ENCODE measurements around the gene CCHCR1. TPM values are rescaled to one million over a fixed set of nuclear protein-coding genes. Genes with fewer than 3 reads are reported as not detected.
A peak's percentile ranks its signal among the peaks of the same experiment; 100 is the strongest.

CCHCR1 gene
- total and polyA plus RNA-seq, 9 of the 15 experiments (the other 6 are each of a cell fraction or from before 2014, with no cell fraction given), result 1.2 to 47.3 (median 32.0) TPM

DNA sequence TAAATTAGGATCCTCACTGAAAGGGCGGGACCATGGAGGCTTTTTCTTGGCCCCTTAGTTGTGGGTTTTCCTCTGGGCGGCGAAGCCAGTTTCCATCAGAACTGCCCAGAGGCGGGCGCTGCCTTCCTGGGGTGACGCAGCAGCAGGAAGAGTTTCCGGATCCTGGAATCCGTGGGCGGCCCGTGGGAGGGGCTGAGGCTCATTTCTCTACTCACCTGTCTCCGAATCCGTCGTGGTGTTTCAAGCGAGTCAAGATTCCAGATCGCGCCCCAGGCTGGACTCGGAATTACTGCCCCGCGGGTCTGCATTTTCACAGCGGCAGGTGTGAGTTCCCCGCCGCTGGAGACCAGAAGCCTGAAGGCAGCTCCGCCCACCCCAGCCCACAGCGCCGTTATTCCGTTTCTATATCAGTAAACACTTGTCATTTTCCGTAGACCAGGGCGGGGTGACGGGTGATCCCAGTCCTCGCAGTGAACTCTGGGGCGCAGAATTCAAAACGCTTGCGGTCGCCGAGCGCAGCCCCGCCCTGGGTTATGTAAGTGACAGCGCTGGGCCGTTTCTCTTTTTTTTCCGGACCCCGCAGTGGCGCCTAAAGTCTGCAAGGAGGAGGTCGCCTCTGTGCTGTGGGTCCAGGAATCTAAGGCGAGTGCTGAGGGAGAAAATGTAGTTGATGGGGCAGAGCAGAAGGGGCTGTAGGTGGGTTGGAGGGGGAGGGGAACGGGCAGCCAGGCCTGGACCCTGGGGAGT, 40.1 kb upstream of the CCHCR1 start (continued):
- TF ChIP-seq JUND (IDR thresholded peaks at IDR 0.05; ENCODE audit: borderline replicate concordance, low read depth, low read length), result peak; percentile 62; the same call in 1 of the 2 replicates
- peak; percentile 60; the same call in 1 of the 3 replicates for TF ChIP-seq JUND (tag; IDR thresholded peaks at IDR 0.05; ENCODE audit: borderline replicate concordance, low read depth, low read length)
- TF ChIP-seq ZNF384 (IDR thresholded peaks at IDR 0.05; ENCODE audit: low read depth, low read length), result peak; percentile 85
- TF ChIP-seq, protein P1, sequence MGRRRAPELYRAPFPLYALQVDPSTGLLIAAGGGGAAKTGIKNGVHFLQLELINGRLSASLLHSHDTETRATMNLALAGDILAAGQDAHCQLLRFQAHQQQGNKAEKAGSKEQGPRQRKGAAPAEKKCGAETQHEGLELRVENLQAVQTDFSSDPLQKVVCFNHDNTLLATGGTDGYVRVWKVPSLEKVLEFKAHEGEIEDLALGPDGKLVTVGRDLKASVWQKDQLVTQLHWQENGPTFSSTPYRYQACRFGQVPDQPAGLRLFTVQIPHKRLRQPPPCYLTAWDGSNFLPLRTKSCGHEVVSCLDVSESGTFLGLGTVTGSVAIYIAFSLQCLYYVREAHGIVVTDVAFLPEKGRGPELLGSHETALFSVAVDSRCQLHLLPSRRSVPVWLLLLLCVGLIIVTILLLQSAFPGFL (CRISPR knock-in tag; IDR thresholded peaks at IDR 0.05), result no peak
- TF ChIP-seq RBFOX2 (IDR thresholded peaks at IDR 0.05; ENCODE audit: low read depth, low read length), result peak; percentile 92
- peak; percentile 86 for TF ChIP-seq MEIS2 (IDR thresholded peaks at IDR 0.05; ENCODE audit: partially characterized antibody)
- TF ChIP-seq KLF1 (tag; IDR thresholded peaks at IDR 0.05), result peak; percentile 83; the same call in 1 of the 2 replicates
- TF ChIP-seq, protein P2, sequence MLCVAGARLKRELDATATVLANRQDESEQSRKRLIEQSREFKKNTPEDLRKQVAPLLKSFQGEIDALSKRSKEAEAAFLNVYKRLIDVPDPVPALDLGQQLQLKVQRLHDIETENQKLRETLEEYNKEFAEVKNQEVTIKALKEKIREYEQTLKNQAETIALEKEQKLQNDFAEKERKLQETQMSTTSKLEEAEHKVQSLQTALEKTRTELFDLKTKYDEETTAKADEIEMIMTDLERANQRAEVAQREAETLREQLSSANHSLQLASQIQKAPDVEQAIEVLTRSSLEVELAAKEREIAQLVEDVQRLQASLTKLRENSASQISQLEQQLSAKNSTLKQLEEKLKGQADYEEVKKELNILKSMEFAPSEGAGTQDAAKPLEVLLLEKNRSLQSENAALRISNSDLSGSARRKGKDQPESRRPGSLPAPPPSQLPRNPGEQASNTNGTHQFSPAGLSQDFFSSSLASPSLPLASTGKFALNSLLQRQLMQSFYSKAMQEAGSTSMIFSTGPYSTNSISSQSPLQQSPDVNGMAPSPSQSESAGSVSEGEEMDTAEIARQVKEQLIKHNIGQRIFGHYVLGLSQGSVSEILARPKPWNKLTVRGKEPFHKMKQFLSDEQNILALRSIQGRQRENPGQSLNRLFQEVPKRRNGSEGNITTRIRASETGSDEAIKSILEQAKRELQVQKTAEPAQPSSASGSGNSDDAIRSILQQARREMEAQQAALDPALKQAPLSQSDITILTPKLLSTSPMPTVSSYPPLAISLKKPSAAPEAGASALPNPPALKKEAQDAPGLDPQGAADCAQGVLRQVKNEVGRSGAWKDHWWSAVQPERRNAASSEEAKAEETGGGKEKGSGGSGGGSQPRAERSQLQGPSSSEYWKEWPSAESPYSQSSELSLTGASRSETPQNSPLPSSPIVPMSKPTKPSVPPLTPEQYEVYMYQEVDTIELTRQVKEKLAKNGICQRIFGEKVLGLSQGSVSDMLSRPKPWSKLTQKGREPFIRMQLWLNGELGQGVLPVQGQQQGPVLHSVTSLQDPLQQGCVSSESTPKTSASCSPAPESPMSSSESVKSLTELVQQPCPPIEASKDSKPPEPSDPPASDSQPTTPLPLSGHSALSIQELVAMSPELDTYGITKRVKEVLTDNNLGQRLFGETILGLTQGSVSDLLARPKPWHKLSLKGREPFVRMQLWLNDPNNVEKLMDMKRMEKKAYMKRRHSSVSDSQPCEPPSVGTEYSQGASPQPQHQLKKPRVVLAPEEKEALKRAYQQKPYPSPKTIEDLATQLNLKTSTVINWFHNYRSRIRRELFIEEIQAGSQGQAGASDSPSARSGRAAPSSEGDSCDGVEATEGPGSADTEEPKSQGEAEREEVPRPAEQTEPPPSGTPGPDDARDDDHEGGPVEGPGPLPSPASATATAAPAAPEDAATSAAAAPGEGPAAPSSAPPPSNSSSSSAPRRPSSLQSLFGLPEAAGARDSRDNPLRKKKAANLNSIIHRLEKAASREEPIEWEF (CRISPR knock-in tag; IDR thresholded peaks at IDR 0.05), result no peak
- 0 out of 2 replicates have a peak, but pooled peaks have one; percentile 61 for TF ChIP-seq MTA3 (IDR thresholded peaks at IDR 0.05; ENCODE audit: borderline replicate concordance)
- TF ChIP-seq NR2C2 (CRISPR knock-in tag; IDR thresholded peaks at IDR 0.05), result no peak
- peak; percentile 79; the same call in 1 of the 2 replicates for TF ChIP-seq NR2C2 (tag; IDR thresholded peaks at IDR 0.05)
- TF ChIP-seq, protein P3, sequence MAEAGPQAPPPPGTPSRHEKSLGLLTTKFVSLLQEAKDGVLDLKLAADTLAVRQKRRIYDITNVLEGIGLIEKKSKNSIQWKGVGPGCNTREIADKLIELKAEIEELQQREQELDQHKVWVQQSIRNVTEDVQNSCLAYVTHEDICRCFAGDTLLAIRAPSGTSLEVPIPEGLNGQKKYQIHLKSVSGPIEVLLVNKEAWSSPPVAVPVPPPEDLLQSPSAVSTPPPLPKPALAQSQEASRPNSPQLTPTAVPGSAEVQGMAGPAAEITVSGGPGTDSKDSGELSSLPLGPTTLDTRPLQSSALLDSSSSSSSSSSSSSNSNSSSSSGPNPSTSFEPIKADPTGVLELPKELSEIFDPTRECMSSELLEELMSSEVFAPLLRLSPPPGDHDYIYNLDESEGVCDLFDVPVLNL (CRISPR knock-in tag; IDR thresholded peaks at IDR 0.05; ENCODE audit: low read depth), result peak; percentile 53; the same call in 1 of the 2 replicates
- TF ChIP-seq BRD9 (IDR thresholded peaks at IDR 0.05; ENCODE audit: low read depth, partially characterized antibody), result peak; percentile 78
- TF ChIP-seq ZEB2 (IDR thresholded peaks at IDR 0.05), result peak; percentile 21; the same call in 1 of the 2 replicates
- no peak for TF ChIP-seq BHLHE40 (IDR thresholded peaks at IDR 0.05; ENCODE audit: low read length)
- TF ChIP-seq SIN3B (IDR thresholded peaks at IDR 0.05; ENCODE audit: low read depth), result peak; percentile 14
- no peak for TF ChIP-seq SREBF1 (IDR thresholded peaks at IDR 0.05; ENCODE audit: borderline replicate concordance, low read depth, low read length)
- TF ChIP-seq, protein P4, sequence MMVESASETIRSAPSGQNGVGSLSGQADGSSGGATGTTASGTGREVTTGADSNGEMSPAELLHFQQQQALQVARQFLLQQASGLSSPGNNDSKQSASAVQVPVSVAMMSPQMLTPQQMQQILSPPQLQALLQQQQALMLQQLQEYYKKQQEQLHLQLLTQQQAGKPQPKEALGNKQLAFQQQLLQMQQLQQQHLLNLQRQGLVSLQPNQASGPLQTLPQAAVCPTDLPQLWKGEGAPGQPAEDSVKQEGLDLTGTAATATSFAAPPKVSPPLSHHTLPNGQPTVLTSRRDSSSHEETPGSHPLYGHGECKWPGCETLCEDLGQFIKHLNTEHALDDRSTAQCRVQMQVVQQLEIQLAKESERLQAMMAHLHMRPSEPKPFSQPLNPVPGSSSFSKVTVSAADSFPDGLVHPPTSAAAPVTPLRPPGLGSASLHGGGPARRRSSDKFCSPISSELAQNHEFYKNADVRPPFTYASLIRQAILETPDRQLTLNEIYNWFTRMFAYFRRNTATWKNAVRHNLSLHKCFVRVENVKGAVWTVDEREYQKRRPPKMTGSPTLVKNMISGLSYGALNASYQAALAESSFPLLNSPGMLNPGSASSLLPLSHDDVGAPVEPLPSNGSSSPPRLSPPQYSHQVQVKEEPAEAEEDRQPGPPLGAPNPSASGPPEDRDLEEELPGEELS (CRISPR knock-in tag; IDR thresholded peaks at IDR 0.05; ENCODE audit: borderline replicate concordance), result 0 out of 2 replicates have a peak, but pooled peaks have one; percentile 26
